Measurements from ENCODE around the gene MATCAP1.
A peak's percentile ranks its signal among the peaks of the same experiment; 100 is the strongest.

The MATCAP1 gene

DNA sequence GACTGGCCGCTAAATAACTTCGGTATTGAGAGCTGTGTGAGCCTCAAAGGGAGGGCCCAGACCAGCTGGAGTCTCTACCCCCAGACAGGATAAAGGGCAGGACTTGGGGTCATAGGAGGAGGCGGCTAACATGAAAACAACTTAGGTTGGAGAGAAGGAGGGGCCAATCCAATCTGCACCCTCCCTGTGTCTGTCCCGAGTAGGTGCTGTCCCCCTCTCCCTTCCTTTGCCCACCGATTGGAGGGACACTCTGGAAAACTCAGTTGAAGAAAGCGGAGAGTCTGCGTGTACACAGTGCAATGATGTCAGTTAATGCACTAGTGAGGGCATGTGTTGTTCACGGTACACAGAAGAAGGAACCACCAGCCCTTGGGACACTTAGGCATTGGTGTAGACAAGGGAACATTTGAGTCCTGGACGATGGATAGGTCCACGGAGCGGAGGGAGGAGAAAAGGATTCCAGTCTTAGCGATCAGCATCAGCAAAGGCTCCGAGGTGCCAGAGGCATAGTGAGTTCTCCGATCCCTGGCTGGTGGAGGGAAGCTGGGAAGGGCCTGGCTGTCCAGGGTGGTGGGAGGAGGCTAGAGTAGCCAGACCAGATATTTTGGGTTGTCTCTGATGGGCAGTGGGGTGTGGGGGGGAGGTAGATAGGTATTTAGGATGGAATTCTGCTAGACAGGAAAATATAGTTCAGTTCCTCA is 12.7 kb downstream of the MATCAP1 start:
- DNase-seq (ENCODE audit: low read depth), result no peak
- TF ChIP-seq, protein P1, sequence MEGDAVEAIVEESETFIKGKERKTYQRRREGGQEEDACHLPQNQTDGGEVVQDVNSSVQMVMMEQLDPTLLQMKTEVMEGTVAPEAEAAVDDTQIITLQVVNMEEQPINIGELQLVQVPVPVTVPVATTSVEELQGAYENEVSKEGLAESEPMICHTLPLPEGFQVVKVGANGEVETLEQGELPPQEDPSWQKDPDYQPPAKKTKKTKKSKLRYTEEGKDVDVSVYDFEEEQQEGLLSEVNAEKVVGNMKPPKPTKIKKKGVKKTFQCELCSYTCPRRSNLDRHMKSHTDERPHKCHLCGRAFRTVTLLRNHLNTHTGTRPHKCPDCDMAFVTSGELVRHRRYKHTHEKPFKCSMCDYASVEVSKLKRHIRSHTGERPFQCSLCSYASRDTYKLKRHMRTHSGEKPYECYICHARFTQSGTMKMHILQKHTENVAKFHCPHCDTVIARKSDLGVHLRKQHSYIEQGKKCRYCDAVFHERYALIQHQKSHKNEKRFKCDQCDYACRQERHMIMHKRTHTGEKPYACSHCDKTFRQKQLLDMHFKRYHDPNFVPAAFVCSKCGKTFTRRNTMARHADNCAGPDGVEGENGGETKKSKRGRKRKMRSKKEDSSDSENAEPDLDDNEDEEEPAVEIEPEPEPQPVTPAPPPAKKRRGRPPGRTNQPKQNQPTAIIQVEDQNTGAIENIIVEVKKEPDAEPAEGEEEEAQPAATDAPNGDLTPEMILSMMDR (IDR thresholded peaks at IDR 0.05; ENCODE audit: low read length, missing control alignments), result no peak
- H3K4me3 ChIP-seq (replicated peaks; ENCODE audit: low read depth, low read length), result peak overlapping the region; percentile 55

DNA sequence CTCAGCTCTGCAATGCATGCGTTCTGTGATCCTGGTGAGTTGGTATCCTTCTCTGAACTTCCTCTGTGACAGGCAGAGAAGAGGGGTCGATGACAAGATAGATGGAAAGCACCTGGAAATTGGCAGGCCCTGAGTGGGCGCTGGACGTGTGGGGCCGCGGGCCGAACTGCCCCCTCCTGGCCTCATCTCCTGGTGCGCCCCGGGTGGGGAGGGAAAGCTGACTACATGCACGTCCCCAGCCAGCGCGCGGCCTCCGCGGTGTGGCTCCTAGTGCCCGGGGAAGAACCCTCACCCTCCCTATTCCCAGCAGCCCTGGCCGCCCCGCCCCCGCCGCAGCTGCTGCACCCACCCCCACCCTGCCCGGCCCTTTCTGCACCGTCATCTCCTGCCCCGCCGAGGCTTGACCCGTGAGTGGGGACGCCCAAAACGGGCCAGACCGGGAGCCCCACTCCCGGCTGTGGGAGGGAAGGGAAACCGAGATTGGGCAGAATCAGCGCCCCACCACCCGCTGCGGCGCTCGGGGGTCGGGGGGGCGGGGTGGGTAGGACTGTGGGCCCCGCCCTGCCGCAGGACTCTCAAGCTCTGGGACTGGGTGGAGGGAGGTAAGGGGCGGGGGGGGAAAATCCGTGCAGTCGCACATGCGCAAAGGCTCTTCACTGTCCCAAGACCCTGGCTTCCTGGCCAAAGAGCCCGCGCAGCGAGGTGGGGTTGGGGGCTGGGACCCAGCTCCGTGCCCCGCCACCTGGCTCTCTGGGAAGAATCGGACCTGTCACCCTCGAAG is 13.4 kb downstream of the MATCAP1 start, which contains the start of gene NOL3:
TSS of gene NOL3 (plus strand) at position 371 of the 781 bp plus-strand sequence.
- peak within 1 kb of the TSS; percentile 55 for H3K4me3 ChIP-seq (replicated peaks; ENCODE audit: low read depth, low read length)
- TF ChIP-seq, protein P1 (IDR thresholded peaks at IDR 0.05; ENCODE audit: low read length, missing control alignments), result no peak
- peak; percentile 86 for DNase-seq (ENCODE audit: low read depth)

DNA sequence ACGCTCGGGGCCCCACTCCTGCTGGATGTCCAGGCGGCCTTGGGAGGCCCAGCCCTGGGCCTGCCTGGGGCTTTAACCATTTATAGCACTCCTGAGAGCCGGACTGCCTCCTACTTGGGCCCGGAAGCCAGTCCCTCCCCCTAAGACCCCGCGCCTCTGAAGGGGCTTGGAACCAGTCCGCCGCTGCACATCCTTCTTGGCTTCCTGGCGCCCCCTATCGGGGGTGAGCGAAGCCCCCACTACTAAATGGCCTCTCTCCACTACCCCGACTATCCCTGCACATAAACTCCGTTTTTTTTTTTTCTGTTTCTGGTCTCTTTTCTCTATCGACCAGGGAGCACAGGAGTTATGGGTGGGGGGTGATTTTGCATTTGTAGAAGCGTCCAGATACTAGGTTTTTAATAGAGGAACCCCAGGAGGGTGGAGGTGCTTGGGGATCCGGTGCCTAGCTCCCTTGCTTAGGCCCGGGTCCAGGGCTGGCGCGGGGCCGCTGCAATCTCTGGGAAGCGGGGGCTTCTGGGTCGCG is 14.1 kb downstream of the MATCAP1 start:
- TF ChIP-seq, protein P1 (IDR thresholded peaks at IDR 0.05; ENCODE audit: low read length, missing control alignments), result peak; percentile 65
- peak overlapping the region; percentile 55 for H3K4me3 ChIP-seq (replicated peaks; ENCODE audit: low read depth, low read length)
- DNase-seq (ENCODE audit: low read depth), result no peak

DNA sequence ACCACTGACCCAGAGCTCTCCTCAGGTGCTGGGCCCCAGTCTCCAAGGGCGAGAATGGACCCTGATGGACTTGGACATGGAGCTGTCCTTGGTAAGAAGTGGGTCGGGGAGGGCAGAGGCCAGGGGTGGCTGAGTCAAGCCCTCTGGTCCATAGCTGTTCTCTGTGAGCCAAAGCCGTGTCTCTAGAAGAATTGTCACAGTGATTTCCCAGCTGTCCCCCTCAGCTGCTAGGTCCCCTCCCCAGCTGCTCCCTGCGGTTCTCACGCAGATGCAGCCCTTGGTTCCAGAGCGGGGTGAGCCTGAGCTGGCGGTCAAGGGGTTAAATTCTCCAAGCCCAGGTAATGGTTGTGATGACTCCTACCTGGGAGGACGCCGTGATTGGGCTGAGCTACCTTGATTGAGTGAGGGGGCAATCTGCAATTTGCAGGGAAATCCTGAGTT is 14.7 kb downstream of the MATCAP1 start:
- TF ChIP-seq, protein P1 (IDR thresholded peaks at IDR 0.05; ENCODE audit: low read length, missing control alignments), result no peak
- no peak overlapping the region for H3K4me3 ChIP-seq (replicated peaks; ENCODE audit: low read depth, low read length)

DNA sequence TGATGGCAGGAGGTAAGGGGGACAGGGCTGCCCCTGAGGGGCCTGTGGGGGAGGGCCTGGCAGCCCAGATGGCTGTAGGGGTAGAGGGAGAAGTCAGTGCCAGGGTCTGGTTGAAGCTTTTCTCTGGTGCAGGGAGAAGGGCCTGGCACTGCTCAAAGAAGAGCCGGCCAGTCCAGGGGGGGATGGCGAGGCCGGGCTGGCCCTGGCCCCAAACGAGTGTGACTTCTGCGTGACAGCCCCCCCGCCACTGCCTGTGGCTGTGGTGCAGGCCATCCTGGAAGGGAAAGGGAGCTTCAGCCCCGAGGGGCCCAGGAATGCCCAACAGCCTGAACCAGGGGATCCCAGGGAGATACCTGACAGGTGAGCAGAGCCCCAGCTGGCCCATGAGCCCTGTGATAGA is 16.2 kb downstream of the MATCAP1 start:
- no peak overlapping the region for H3K4me3 ChIP-seq (replicated peaks; ENCODE audit: low read depth, low read length)
- TF ChIP-seq, protein P1 (IDR thresholded peaks at IDR 0.05; ENCODE audit: low read length, missing control alignments), result no peak
- no peak for DNase-seq (ENCODE audit: low read depth)

More for the DNA sequence above, 14.7 kb downstream of the MATCAP1 start:
- no peak for DNase-seq (ENCODE audit: low read depth)

DNA sequence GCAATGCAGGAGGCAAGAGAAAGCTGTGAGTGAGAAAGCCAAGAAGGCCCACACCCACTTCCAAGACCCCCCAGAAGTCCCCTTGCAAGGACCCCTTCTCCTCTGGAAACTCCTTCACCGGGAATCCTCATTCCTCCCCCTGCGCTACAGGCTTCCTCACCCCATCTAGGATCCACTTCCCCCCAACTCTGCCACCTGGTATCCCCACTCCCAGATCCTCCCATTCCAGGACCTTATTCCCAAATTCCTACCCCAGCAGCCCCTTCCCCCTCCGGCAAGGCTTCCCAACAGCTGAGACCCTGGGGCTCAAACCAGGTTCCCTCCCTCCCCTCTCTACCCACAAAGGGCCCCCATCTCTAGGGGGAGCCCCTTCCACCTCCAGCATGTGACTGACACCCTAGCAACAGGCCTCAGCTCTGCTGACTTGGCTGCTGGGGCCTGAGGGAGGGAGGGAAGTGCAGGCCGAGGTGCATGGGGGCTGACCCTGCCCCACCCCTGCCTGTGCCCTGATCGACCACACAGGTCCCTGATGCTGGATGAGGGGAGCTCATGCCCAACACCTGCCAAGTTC is 17.1 kb downstream of the MATCAP1 start:
- TF ChIP-seq, protein P1 (IDR thresholded peaks at IDR 0.05; ENCODE audit: low read length, missing control alignments), result no peak
- H3K4me3 ChIP-seq (replicated peaks; ENCODE audit: low read depth, low read length), result no peak overlapping the region
- no peak for DNase-seq (ENCODE audit: low read depth)
